DOHH2 (cell line): ENCODE data around the gene OSBPL2.

ENCODE experiments used
- H3F3A ChIP-seq: fragments of 200-600 bp; sonication (generic), shearing (Covaris generic); 2 replicates; pipeline ENCODE4 v1.6.0; 2016; ENCODE audit warnings: antibody characterized with exemption, mild to moderate bottlenecking; ENCODE audit not compliant: control insufficient read depth, insufficient read depth
- H3K27ac ChIP-seq: fragments of 200-600 bp; sonication (generic); 2 replicates; pipeline ENCODE4 v1.5.1; 2014; ENCODE audit warnings: low read depth, mild to moderate bottlenecking, low read length, moderate library complexity
- H3K27me3 ChIP-seq: fragments of 200-600 bp; sonication (generic); 2 replicates; pipeline ENCODE4 v1.6.1; 2014; ENCODE audit warnings: mild to moderate bottlenecking, low read length, mixed read lengths; ENCODE audit not compliant: control insufficient read depth
- H3K36me3 ChIP-seq: fragments of 200-600 bp; sonication (generic); 2 replicates; pipeline ENCODE4 v1.6.1; 2014; ENCODE audit warnings: mild to moderate bottlenecking, low read length, moderate library complexity, mixed read lengths; ENCODE audit not compliant: control insufficient read depth
- H3K4me1 ChIP-seq: fragments of 200-600 bp; sonication (generic); 2 replicates; pipeline ENCODE4 v1.6.1; 2014; ENCODE audit warnings: mild to moderate bottlenecking, low read length, mixed read lengths; ENCODE audit not compliant: control insufficient read depth
- H3K4me2 ChIP-seq: fragments of 200-600 bp; sonication (generic); 2 replicates; pipeline ENCODE4 v1.6.0; 2014; ENCODE audit warnings: mild to moderate bottlenecking, low read length, moderate library complexity
- H3K4me3 ChIP-seq: fragments of 200-600 bp; sonication (generic); 2 replicates; pipeline ENCODE4 v1.5.1; 2014; ENCODE audit warnings: mild to moderate bottlenecking, low read length, mixed read lengths
- H3K79me2 ChIP-seq: fragments of 200-600 bp; sonication (generic); 2 replicates; pipeline ENCODE4 v1.6.1; 2014; ENCODE audit warnings: mild to moderate bottlenecking, low read length, mixed read lengths; ENCODE audit not compliant: control insufficient read depth
- H3K9me2 ChIP-seq: fragments of 200-600 bp; sonication (generic); replicated peaks from 2 replicates; pipeline ENCODE4 v1.6.1; 2014; ENCODE audit warnings: mild to moderate bottlenecking, low read length, mixed read lengths; ENCODE audit not compliant: control insufficient read depth
- H3K9me3 ChIP-seq: fragments of 200-600 bp; sonication (generic); 2 replicates; pipeline ENCODE4 v1.6.1; 2014; ENCODE audit warnings: antibody characterized with exemption, low read length, mixed read lengths; ENCODE audit not compliant: control insufficient read depth, insufficient read depth
- H4K20me1 ChIP-seq: fragments of 200-600 bp; sonication (generic); 2 replicates; pipeline ENCODE4 v1.6.0; 2014; ENCODE audit warnings: low read depth, mild to moderate bottlenecking, antibody characterized with exemption, low read length, moderate library complexity; ENCODE audit not compliant: control insufficient read depth, insufficient read depth
- CTCF ChIP-seq: fragments of 200-600 bp; sonication (generic); IDR thresholded peaks from one replicate; pipeline ENCODE4 v1.5.1; 2014; ENCODE audit warnings: antibody characterized with exemption, mild to moderate bottlenecking, low read depth, low read length; ENCODE audit not compliant: poor library complexity, severe bottlenecking
- EZH2phosphoT487 ChIP-seq: fragments of 200-600 bp; sonication (generic); IDR thresholded peaks from 2 replicates; pipeline ENCODE4 v1.6.1; 2017; ENCODE audit warnings: borderline replicate concordance, mild to moderate bottlenecking, antibody characterized with exemption, low read length, moderate library complexity, mixed read lengths

The OSBPL2 gene

GRCh38 chr20:62232194-62232593, 6.1 kb upstream of the OSBPL2 start:
- TF ChIP-seq EZH2phosphoT487 (no peak), CTCF (no peak)
- Histone ChIP-seq H3F3A (no peaks in the 10 kb centered on the region), H3K36me3 (no peaks in the 10 kb centered on the region), H3K4me3 (no peak overlapping the region), H3K27ac (no peak overlapping the region), H3K4me1 (no peaks in the 10 kb centered on the region), H3K9me3 (no peaks in the 10 kb centered on the region; the same call in 1 of the 2 replicates), H3K9me2 (no peaks in the 10 kb centered on the region), H4K20me1 (no peaks in the 10 kb centered on the region), H3K79me2 (no peaks in the 10 kb centered on the region), H3K4me2 (no peak overlapping the region), H3K27me3 (no peaks in the 10 kb centered on the region)

- no peak overlapping the region for H3K4me3 ChIP-seq
- H3K27me3 ChIP-seq, result no peaks in the 10 kb centered on the region
- TF ChIP-seq EZH2phosphoT487, result no peak
- TF ChIP-seq CTCF, result no peak
- no peak overlapping the region for H3K4me2 ChIP-seq
- no peak overlapping the region for H3K27ac ChIP-seq
- no peaks in the 10 kb centered on the region for H3F3A ChIP-seq
- no peaks in the 10 kb centered on the region; the same call in 1 of the 2 replicates for H3K9me3 ChIP-seq
- no peaks in the 10 kb centered on the region for H3K9me2 ChIP-seq
- H3K36me3 ChIP-seq, result no peaks in the 10 kb centered on the region
- no peaks in the 10 kb centered on the region for H3K79me2 ChIP-seq
- peaks cover 6% of the 10 kb centered on the region for H3K4me1 ChIP-seq
- no peaks in the 10 kb centered on the region for H4K20me1 ChIP-seq
Measured at GRCh38 chr20:62232770-62233645, 5.3 kb upstream of the OSBPL2 start.

- H3K79me2 ChIP-seq, result no peaks in the 10 kb centered on the region
- no peaks in the 10 kb centered on the region for H4K20me1 ChIP-seq
- no peaks in the 10 kb centered on the region; the same call in 1 of the 2 replicates for H3K9me3 ChIP-seq
- peaks cover 6% of the 10 kb centered on the region for H3K4me1 ChIP-seq
- H3K4me3 ChIP-seq, result no peak overlapping the region
- no peaks in the 10 kb centered on the region for H3K9me2 ChIP-seq
- H3K27me3 ChIP-seq, result no peaks in the 10 kb centered on the region
- no peaks in the 10 kb centered on the region for H3F3A ChIP-seq
- TF ChIP-seq CTCF (no peak), EZH2phosphoT487 (no peak)
- no peak overlapping the region for H3K4me2 ChIP-seq
- no peaks in the 10 kb centered on the region for H3K36me3 ChIP-seq
- no peak overlapping the region for H3K27ac ChIP-seq
Measured at GRCh38 chr20:62233684-62234083, 4.6 kb upstream of the OSBPL2 start.
